B cell (primary cell): Measurements from ENCODE around the gene SCNM1. TPM values are rescaled to one million over a fixed set of nuclear protein-coding genes. Genes with fewer than 3 reads are reported as not detected.

ENCODE experiments used
- ATAC-seq: fragments of 200-7000 bp; cut with Tn5 transposase; one replicate; pipeline ENCODE4 v1.10.0; 2021; ENCODE audit warnings: low read depth, mild to moderate bottlenecking, moderate number of reproducible peaks, moderate library complexity
- CTCF ChIA-PET: fragments of 350-600 bp; sonication (Branson Sonifier 250); formaldehyde crosslinking; loops from one replicate; lab custom pipeline; 2021; ENCODE audit warnings: antibody characterized with exemption, inconsistent platforms; lab: Charles Lee
- POLR2A ChIA-PET: fragments of 350-600 bp; sonication (Branson Sonifier 250); formaldehyde crosslinking; loops from one replicate; lab custom pipeline; 2021; ENCODE audit warnings: antibody characterized with exemption; lab: Charles Lee
- DNase-seq: peaks from one replicate; pipeline ENCODE4 v3.0.0; 2013
- H2AFZ ChIP-seq: 2 replicates; pipeline ENCODE4 v1.6.1; 2012; ENCODE audit warnings: mild to moderate bottlenecking, low read depth, low read length; ENCODE audit not compliant: insufficient read depth, poor library complexity, severe bottlenecking
- H3K27ac ChIP-seq, 2 donors: 1 replicate in 1 of 2; 2 replicates in 1 of 2; pipeline ENCODE4 v1.5.1; 2012 to 2013; ENCODE audit warnings: low read length in 2 of 2, mild to moderate bottlenecking in 2 of 2, moderate library complexity in 1 of 2
- H3K27me3 ChIP-seq, 4 experiments: fragments of 200-600 bp in 1 of 4; sonication (generic) in 1 of 4; replicated peaks in 1 of 4; 1 replicate in 2 of 4; 2 replicates in 2 of 4; pipeline versions ENCODE4 v1.6.1 to v1.7.0; 2013 to 2016; ENCODE audit warnings: low read length in 3 of 4, mild to moderate bottlenecking in 2 of 4, mixed read lengths in 1 of 4, moderate library complexity in 1 of 4; ENCODE audit not compliant: insufficient read depth in 4 of 4, control insufficient read depth in 3 of 4; ENCODE audit errors: control extremely low read depth in 1 of 4
- H3K36me3 ChIP-seq, 2 experiments: replicated peaks in 1 of 2; 1 replicate in 1 of 2; 2 replicates in 1 of 2; pipeline versions ENCODE4 v1.6.1 to v1.7.1; 2013; ENCODE audit warnings: low read length in 1 of 2; ENCODE audit not compliant: insufficient read depth in 2 of 2, control insufficient read depth in 1 of 2; ENCODE audit errors: control extremely low read depth in 1 of 2, extremely low read depth in 1 of 2
- H3K4me1 ChIP-seq, 2 donors: fragments of 200-600 bp in 1 of 2; sonication (generic) in 1 of 2; 1 replicate in 1 of 2; 2 replicates in 1 of 2; pipeline versions ENCODE4 v1.5.1 to v1.6.1; 2013 to 2017; ENCODE audit warnings: low read length in 2 of 2; ENCODE audit not compliant: control insufficient read depth in 2 of 2, insufficient read depth in 2 of 2
- H3K4me2 ChIP-seq: replicated peaks from 2 replicates; pipeline ENCODE3; 2012; ENCODE audit warnings: mild to moderate bottlenecking, low read depth, low read length; ENCODE audit not compliant: poor library complexity, severe bottlenecking
- H3K4me3 ChIP-seq, 5 experiments: fragments of 200-600 bp in 1 of 5; sonication (generic) in 1 of 5; 1 replicate in 3 of 5; 2 replicates in 2 of 5; pipeline versions ENCODE4 v1.5.1 to v1.7.0; 2011 to 2016; ENCODE audit warnings: low read length in 4 of 5, mild to moderate bottlenecking in 4 of 5, low read depth in 2 of 5, control low read depth in 1 of 5, moderate library complexity in 1 of 5; ENCODE audit not compliant: insufficient read depth in 1 of 5; ENCODE audit errors: control extremely low read depth in 1 of 5, extremely low read depth in 1 of 5
- H3K79me2 ChIP-seq: fragments of 200-600 bp; sonication (generic); one replicate; pipeline ENCODE4 v1.6.0; 2016; ENCODE audit warnings: low read length; ENCODE audit not compliant: control insufficient read depth, insufficient read depth
- H3K9ac ChIP-seq: fragments of 200-600 bp; sonication (generic); 2 replicates; pipeline ENCODE4 v1.6.1; 2017; ENCODE audit warnings: mild to moderate bottlenecking, low read length, moderate library complexity
- H3K9me3 ChIP-seq, 3 donors: one replicate each; pipeline versions ENCODE4 v1.6.1 to v1.7.1; 2013; ENCODE audit warnings: low read length in 2 of 3; ENCODE audit not compliant: control insufficient read depth in 2 of 3, insufficient read depth in 1 of 3; ENCODE audit errors: control extremely low read depth in 1 of 3
- H4K20me1 ChIP-seq: 2 replicates; pipeline ENCODE4 v1.6.0; 2012; ENCODE audit warnings: mild to moderate bottlenecking, low read length; ENCODE audit not compliant: insufficient read depth, control insufficient read depth, poor library complexity, severe bottlenecking
- H3K27ac Mint-ChIP-seq: one replicate; pipeline ENCODE4 v1.8.0; 2021; ENCODE audit warnings: mixed read lengths
- H3K27me3 Mint-ChIP-seq: one replicate; pipeline ENCODE4 v1.8.0; 2021; ENCODE audit warnings: mixed read lengths
- H3K4me1 Mint-ChIP-seq: one replicate; pipeline ENCODE4 v1.8.0; 2021; ENCODE audit warnings: mixed read lengths
- H3K4me3 Mint-ChIP-seq: one replicate; pipeline ENCODE4 v1.8.0; 2021; ENCODE audit warnings: mixed read lengths
- H3K9me3 Mint-ChIP-seq: one replicate; pipeline ENCODE4 v1.8.0; 2022; ENCODE audit warnings: mixed read lengths; ENCODE audit not compliant: insufficient read depth
- CTCF ChIP-seq: fragments of 200-600 bp; IDR thresholded peaks from one replicate; pipeline ENCODE4 v1.8.0; 2022; ENCODE audit warnings: antibody characterized with exemption, mild to moderate bottlenecking
- EZH2 ChIP-seq: IDR thresholded peaks from 2 replicates; pipeline ENCODE4 v1.6.1; 2012; ENCODE audit warnings: borderline replicate concordance, low read depth, mild to moderate bottlenecking, moderate library complexity, low read length; ENCODE audit not compliant: insufficient read depth, poor library complexity, severe bottlenecking
- WGBS: methylation state at CpG from one replicate; pipeline ENCODE4 v1.1.5; 2013; ENCODE audit warnings: missing lambda C conversion rate; ENCODE audit not compliant: insufficient coverage; 5-methylcytosine and 5-hydroxymethylcytosine counted together
- intact Hi-C: fragments of 100-400 bp; cut with micrococcal nuclease; formaldehyde crosslinking; loops from one replicate; pipeline ENCODE4 v1.10.0; 2022
- polyA plus RNA-seq: library from polyadenylated mRNA; depleted of rRNA; stranded (reverse); fragments of >200 nt; gene quantifications from 2 replicates; pipeline ENCODE4 v1.2.3, GENCODE V29; 2012
- total RNA-seq, 2 donors: library from RNA; stranded (reverse); fragments of 120-200 nt in 1 of 2; gene quantifications; 1 replicate in 1 of 2; 2 replicates in 1 of 2; pipeline versions ENCODE4 v1.2.3 to v1.2.4, GENCODE V29; 2013 to 2022

The SCNM1 gene
- total and polyA plus RNA-seq, 2 donors (not counting 1 experiment from before 2014, with no cell fraction given), result 46.5 to 53.6 TPM

DNA sequence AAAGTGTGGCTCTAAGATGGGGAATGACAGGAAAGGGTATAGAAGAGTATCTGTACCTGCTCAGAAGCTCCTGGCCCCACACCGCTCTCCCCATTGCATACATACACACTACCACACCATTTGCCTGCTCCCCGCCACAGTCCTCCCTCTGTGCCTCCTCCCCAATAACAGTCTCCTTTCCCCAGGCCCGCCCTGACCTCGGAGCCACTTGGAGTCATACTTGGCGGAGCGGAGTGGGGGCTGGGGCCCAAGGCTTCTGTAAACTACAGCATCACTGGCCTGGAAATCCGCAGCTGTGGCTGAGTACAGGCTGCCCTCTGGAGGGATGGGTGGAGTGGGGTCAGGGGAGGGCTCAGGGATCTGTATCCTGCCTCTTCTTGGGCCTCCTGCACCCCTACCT lies 28.2 kb upstream of the SCNM1 start:
- Histone ChIP-seq H3K9ac (no peak overlapping the region), H3K4me2 (no peak overlapping the region), H4K20me1 (no peaks in the 10 kb centered on the region), H3K79me2 (no peaks in the 10 kb centered on the region), H3K9me3 (no peaks in the 10 kb centered on the region), H3K27me3 (no peaks in the 10 kb centered on the region), H2AFZ (no peak overlapping the region), H3K27ac (no peak overlapping the region), H3K4me3 (no peak overlapping the region), H3K36me3 (no peaks in the 10 kb centered on the region), H3K4me1 (peaks cover 0 to 4% of the 10 kb centered on the region in 2 donors)
- H3K27me3 Mint-ChIP-seq, result no peaks in the 10 kb centered on the region
- ChIA-PET CTCF (no interaction called here), POLR2A (no interaction called here)
- peaks cover 3% of the 10 kb centered on the region for H3K4me1 Mint-ChIP-seq
- DNase-seq (no peak), ATAC-seq (no peak)
- no peak overlapping the region for H3K27ac Mint-ChIP-seq
- TF ChIP-seq CTCF (no peak), EZH2 (no peak)
- WGBS, result 97% methylated on average over 6 of the region's 7 CpGs
- no peak overlapping the region for H3K4me3 Mint-ChIP-seq
- no peaks in the 10 kb centered on the region for H3K9me3 Mint-ChIP-seq
- intact Hi-C loops, result no loop called here

DNA sequence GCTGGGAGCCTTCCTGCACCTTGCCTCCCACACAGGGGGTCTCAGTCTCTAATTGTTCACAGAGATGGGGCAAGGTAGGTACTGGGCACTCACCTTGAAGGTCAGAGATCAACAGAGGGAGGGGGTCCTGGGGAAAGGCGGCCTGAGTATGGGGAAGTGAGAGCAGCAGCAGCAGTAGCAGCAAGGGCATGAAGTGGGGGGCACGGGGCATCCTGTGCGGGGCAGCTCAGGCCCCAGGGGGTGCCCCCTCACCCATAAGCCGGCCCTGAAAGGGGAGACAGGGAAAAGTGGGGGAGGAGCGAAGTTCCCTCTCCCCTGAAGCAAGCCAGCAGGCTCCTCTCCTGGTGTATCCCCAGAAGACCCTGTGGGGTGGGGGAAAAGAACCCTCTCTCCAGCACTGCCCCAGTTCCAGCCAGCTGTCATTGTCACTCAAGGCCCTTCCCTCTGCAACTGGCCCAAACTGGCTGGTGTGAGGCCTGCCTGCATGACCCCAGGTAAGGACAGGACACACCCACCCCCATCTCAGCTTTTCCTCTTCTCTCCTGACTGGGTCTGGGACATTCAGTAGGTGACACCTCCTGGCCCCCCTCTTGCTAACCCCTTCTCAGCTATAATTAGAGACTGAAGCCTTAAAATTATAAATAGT lies 23.4 kb upstream of the SCNM1 start:
- Histone ChIP-seq H3K9me3 (peaks cover 0 to 8% (median 0%) of the 10 kb centered on the region in 3 donors), H3K4me3 (no peak overlapping the region), H3K4me2 (no peak overlapping the region), H2AFZ (no peak overlapping the region), H3K27ac (no peak overlapping the region), H3K36me3 (no peaks in the 10 kb centered on the region), H4K20me1 (no peaks in the 10 kb centered on the region), H3K9ac (no peak overlapping the region), H3K4me1 (peaks cover 15 to 19% of the 10 kb centered on the region in 2 donors), H3K79me2 (no peaks in the 10 kb centered on the region), H3K27me3 (peaks cover 0 to 19% (median 8%) of the 10 kb centered on the region in 4 experiments)
- CTCF ChIA-PET, result interaction anchor here (0.6 to 1.3 kb wide), 5 partner anchors 13 to 195 kb away, joined by 3 to 5 read pairs (median 3); partner anchors contain the start of gene TNFAIP8L2
- ATAC-seq (no peak), DNase-seq (no peak)
- peaks cover 22% of the 10 kb centered on the region for H3K4me1 Mint-ChIP-seq
- intact Hi-C loops, result no loop called here
- 0% methylated on average over 1 of the region's 5 CpGs for WGBS
- TF ChIP-seq CTCF (no peak), EZH2 (no peak)
- no peak overlapping the region for H3K4me3 Mint-ChIP-seq
- no peak overlapping the region for H3K27ac Mint-ChIP-seq
- peaks cover 9% of the 10 kb centered on the region for H3K27me3 Mint-ChIP-seq
- H3K9me3 Mint-ChIP-seq, result no peaks in the 10 kb centered on the region
- POLR2A ChIA-PET, result interaction anchor here (0.6 kb wide), 1 partner anchor 14 kb away, joined by 10 read pairs; no protein-coding TSS in a partner anchor
